ENCODE results near the gene AFF2. TPM values are rescaled to one million over a fixed set of nuclear protein-coding genes. Genes with fewer than 3 reads are reported as not detected.

AFF2 gene
- total RNA-seq, 1 experiment from 2014 or later: 0.19 TPM

GRCh38 chrX:148628621-148629020 lies 128.2 kb downstream of the AFF2 start:
- H3K27ac Mint-ChIP-seq (ENCODE audit: low read depth, unreplicated experiment): no peak overlapping the region
- peaks cover 21% of the 10 kb centered on the region for H3K9me3 Mint-ChIP-seq (ENCODE audit: unreplicated experiment)
- no peaks in the 10 kb centered on the region for H3K36me3 Mint-ChIP-seq (ENCODE audit: insufficient read depth, unreplicated experiment)

DNA sequence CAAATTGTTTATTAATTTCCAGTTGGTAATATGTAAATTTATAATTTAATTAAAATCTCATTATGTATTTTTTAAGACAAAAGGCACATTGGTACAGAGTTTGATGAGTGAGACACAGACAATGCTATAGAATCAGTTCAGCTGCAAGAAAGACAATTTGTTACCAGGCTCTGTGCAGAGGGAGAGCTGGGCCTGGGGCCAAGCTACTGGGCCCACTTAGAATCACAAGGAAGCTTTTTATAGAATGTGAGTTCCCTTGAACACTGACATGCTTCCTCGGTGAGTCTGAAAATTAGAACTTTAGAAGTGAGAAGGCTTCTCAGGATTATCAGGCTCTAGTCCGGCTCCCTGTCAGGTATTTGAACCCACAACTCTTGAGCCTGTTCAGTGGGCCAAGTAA lies 129.0 kb downstream of the AFF2 start:
- no TSS peak for BruUV-seq (replicated peaks)
- H3K9me3 Mint-ChIP-seq (ENCODE audit: unreplicated experiment): peaks cover 23% of the 10 kb centered on the region
- H3K27ac Mint-ChIP-seq (ENCODE audit: low read depth, unreplicated experiment): no peak overlapping the region
- ChIA-PET CTCF (no interaction called here), POLR2A (no interaction called here)
- H3K4me1 Mint-ChIP-seq (ENCODE audit: insufficient read depth, unreplicated experiment): no peaks in the 10 kb centered on the region
- no peak for TF ChIP-seq CTCF (IDR thresholded peaks at IDR 0.05; ENCODE audit: unreplicated experiment)
- H3K36me3 Mint-ChIP-seq (ENCODE audit: insufficient read depth, unreplicated experiment): no peaks in the 10 kb centered on the region
- DNase-seq (ENCODE audit: unreplicated experiment): no peak
- no peaks in the 10 kb centered on the region for H3K27me3 Mint-ChIP-seq (ENCODE audit: insufficient read depth, unreplicated experiment)
- no peak overlapping the region for H3K4me3 Mint-ChIP-seq (ENCODE audit: unreplicated experiment)
- intact Hi-C loops (cut with micrococcal nuclease): no loop called here

More at GRCh38 chrX:148628621-148629020, 128.2 kb downstream of the AFF2 start:
- Mint-ChIP-seq H3K4me1 (ENCODE audit: insufficient read depth, unreplicated experiment) (no peaks in the 10 kb centered on the region), H3K4me3 (ENCODE audit: unreplicated experiment) (no peak overlapping the region), H3K27me3 (ENCODE audit: insufficient read depth, unreplicated experiment) (no peaks in the 10 kb centered on the region)
- TF ChIP-seq CTCF (IDR thresholded peaks at IDR 0.05; ENCODE audit: unreplicated experiment): no peak
- BruUV-seq (replicated peaks): no TSS peak
- ChIA-PET CTCF (no interaction called here), POLR2A (no interaction called here)
- DNase-seq (ENCODE audit: unreplicated experiment): no peak
- intact Hi-C loops (cut with micrococcal nuclease): no loop called here

GRCh38 chrX:148632444-148632843 lies 132.0 kb downstream of the AFF2 start:
- Mint-ChIP-seq H3K27me3 (ENCODE audit: insufficient read depth, unreplicated experiment) (no peaks in the 10 kb centered on the region), H3K4me1 (ENCODE audit: insufficient read depth, unreplicated experiment) (no peaks in the 10 kb centered on the region), H3K4me3 (ENCODE audit: unreplicated experiment) (no peak overlapping the region), H3K9me3 (ENCODE audit: unreplicated experiment) (peaks cover 11% of the 10 kb centered on the region), H3K36me3 (ENCODE audit: insufficient read depth, unreplicated experiment) (no peaks in the 10 kb centered on the region), H3K27ac (ENCODE audit: low read depth, unreplicated experiment) (no peak overlapping the region)
- no peak for DNase-seq (ENCODE audit: unreplicated experiment)
- BruUV-seq (replicated peaks): no TSS peak
- CTCF ChIA-PET: no interaction called here
- intact Hi-C loops (cut with micrococcal nuclease): no loop called here
- POLR2A ChIA-PET: no interaction called here
- TF ChIP-seq CTCF (IDR thresholded peaks at IDR 0.05; ENCODE audit: unreplicated experiment): no peak

DNA sequence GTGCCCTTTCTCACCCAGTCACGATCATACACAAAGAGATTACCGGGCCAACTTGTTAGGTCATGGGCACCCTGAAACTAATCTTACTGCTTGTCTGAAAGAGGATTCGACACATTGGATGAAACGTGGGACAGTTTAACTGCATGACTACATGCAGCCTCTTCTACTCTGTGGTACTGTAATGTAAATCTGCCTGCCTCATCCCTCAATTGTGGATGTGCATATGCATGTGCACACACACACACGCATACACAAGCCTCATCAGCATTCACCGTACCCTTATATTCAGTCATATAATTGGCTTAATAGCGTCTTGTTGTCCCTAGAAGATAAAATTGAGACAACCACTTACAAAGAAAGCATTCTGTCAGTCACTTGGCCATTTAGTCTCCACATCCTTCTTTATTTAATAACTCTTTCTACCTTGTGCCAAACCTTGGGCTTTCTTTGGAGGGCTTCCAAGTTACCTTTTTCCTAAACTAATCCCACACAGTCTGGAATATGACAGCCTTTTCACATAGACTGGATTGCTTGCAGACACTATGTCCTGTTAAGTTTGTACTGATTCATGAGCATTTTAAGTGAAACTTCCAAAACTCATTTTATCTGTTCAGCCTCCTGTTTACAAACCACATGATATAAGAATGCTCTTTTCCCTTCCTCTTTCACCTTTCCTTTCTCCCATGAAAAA lies 132.9 kb downstream of the AFF2 start:
- H3K27ac Mint-ChIP-seq (ENCODE audit: low read depth, unreplicated experiment): no peak overlapping the region
- BruUV-seq (replicated peaks): no TSS peak
- no peak overlapping the region for H3K4me3 Mint-ChIP-seq (ENCODE audit: unreplicated experiment)
- peaks cover 7% of the 10 kb centered on the region for H3K9me3 Mint-ChIP-seq (ENCODE audit: unreplicated experiment)
- H3K36me3 Mint-ChIP-seq (ENCODE audit: insufficient read depth, unreplicated experiment): no peaks in the 10 kb centered on the region
- ChIA-PET POLR2A (no interaction called here), CTCF (no interaction called here)
- no peaks in the 10 kb centered on the region for H3K27me3 Mint-ChIP-seq (ENCODE audit: insufficient read depth, unreplicated experiment)
- intact Hi-C loops (cut with micrococcal nuclease): no loop called here
- no peak for TF ChIP-seq CTCF (IDR thresholded peaks at IDR 0.05; ENCODE audit: unreplicated experiment)
- peak; percentile 5 for DNase-seq (ENCODE audit: unreplicated experiment)
- no peaks in the 10 kb centered on the region for H3K4me1 Mint-ChIP-seq (ENCODE audit: insufficient read depth, unreplicated experiment)
